A549 treated with ZK216348 at 1 μM for 4 hours (cell line): Measurements from ENCODE around the gene CELA3A. TPM values are rescaled to one million over a fixed set of nuclear protein-coding genes. Genes with fewer than 3 reads are reported as not detected.

ENCODE experiments used
- total RNA-seq: library from RNA; stranded (reverse); fragments of 200-300 nt; extraction: Qiagen RNA extraction; gene quantifications from 5 replicates; pipeline ENCODE4 v1.2.3, GENCODE V29; 2022; ENCODE audit warnings: low read depth

The CELA3A gene, protein sequence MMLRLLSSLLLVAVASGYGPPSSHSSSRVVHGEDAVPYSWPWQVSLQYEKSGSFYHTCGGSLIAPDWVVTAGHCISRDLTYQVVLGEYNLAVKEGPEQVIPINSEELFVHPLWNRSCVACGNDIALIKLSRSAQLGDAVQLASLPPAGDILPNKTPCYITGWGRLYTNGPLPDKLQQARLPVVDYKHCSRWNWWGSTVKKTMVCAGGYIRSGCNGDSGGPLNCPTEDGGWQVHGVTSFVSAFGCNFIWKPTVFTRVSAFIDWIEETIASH
- total RNA-seq: not detected in 5 replicates

DNA sequence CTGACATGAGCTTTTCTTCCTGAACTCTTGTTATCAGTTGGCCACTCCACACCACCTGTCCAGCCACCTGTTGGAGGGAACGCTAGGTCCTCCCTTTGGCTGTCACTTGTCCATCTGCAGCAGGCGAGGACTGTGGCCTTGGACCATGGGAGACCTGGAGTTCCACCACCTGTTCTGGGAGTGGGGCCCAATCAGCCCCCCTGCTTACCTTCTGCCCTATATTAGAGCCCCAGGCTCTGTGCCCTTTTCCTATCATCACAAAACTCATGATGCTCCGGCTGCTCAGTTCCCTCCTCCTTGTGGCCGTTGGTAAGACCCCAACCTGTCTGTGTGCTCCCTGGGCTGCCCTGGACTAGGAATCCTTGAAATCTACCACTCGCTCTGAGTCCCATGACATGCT lies at the start of gene CELA3A:
CELA3A (plus strand) TSS at position 249 of the 400 bp plus-strand sequence; CDS start at position 267, 18 bp downstream.

DNA sequence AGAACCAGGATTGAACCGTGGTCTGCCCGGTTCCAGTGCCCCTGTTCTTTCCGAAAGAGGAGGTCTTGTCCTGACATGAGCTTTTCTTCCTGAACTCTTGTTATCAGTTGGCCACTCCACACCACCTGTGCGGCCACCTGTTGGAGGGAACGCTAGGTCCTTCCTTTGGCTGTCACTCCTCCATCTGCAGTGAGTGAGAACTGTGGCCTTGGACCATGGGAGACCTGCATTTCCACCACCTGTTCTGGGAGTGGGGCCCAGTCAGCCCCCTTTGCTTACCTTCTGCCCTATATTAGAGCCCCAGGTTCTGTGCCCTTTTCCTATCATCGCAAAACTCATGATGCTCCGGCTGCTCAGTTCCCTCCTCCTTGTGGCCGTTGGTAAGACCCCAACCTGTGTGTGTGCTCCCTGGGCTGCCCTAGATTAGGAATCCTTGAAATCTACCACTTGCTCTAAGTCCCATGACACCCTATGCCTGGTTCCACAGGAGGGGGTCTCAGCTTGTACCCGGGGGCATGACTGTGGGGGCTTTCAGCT lies 24.7 kb upstream of the CELA3A start, which contains the start of gene CELA3B:
CELA3B (plus strand) TSS at position 320 of the 537 bp plus-strand sequence; CDS start at position 338, 18 bp downstream.

DNA sequence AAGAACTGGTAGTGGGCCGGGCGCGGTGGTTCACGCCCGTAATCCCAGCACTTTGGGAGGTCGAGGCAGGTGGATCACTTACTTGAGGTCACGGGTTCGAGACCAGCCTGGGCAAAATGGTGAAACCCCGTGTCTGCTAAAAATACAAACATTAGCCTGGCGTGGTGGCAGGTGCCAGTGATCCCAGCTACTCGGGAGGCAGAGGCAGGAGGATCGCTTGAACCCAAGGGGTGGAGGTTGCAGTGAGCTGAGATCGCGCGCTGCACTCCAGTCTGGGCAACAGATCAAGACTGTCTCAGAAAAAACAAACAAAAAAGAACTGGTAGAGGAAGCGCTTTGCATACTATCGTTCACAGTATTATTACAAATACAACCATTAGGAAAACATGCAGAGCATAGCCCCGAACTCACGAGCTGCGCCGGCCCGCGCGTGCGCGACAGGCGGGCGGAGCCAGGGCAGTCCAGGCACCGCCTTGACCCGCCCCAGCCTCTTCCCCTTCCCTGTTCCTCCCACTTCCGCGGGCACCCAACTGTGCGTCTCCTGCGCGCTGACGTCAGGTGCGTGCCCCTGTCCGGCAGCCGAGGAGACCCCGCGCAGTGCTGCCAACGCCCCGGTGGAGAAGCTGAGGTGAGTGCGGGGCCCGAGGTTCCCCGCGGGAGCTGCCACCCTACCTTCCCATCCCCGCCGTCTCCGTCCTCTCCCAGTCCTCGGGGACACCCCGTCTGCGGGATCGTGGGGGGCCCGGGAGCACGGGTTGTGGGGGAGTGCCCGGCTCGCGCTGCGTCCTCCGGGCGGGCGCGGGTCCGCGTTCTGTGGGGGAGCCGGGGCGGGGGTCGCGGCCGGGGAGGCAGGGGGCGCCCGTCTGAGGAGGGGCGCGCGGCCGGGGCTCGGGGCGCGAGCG lies 50.9 kb downstream of the CELA3A start, which contains the start of gene CDC42:
CDC42 (plus strand) TSS at position 595 of the 902 bp plus-strand sequence. CDS start 25,770 bp downstream, outside the sequence.

Other genes with a start within 250 kb of the CELA3A start
- gene USP48, start 218.5 kb upstream of the CELA3A start, total RNA-seq: 17.3 to 18.9 TPM (median 18.0 TPM) in 5 replicates
- 0.05 to 0.06 TPM in 2 of 5 replicates, not detected in the others for gene LDLRAD2, start 189.4 kb upstream of the CELA3A start, total RNA-seq
- 34.8 to 81.3 TPM (median 65.2 TPM) in 5 replicates for gene HSPG2, start 64.3 kb upstream of the CELA3A start, total RNA-seq
- not detected in 5 replicates for gene CELA3B, start 24.6 kb upstream of the CELA3A start, total RNA-seq
- 135 to 246 TPM (median 152 TPM) in 5 replicates for gene CDC42, start 51.1 kb downstream of the CELA3A start, total RNA-seq
- 0.07 to 0.34 TPM (median 0.11 TPM) in 5 replicates for gene WNT4, start 141.4 kb downstream of the CELA3A start, total RNA-seq